CD4-positive, alpha-beta T cell treated with Interleukin-6 at 100 ng/mL for 8 hours (primary cell): ENCODE data around the gene CES3.
"Not testable (repeated sequence)": the region's sequence is repeated elsewhere in the genome, so short reads cannot be mapped to it uniquely, and the experiment has no call there.

Experiments used
- DNase-seq: peaks from one replicate; pipeline ENCODE4 v3.0.0-alpha.2; 2020; ENCODE audit warnings: mixed read lengths, low spot score

CES3 gene

DNA sequence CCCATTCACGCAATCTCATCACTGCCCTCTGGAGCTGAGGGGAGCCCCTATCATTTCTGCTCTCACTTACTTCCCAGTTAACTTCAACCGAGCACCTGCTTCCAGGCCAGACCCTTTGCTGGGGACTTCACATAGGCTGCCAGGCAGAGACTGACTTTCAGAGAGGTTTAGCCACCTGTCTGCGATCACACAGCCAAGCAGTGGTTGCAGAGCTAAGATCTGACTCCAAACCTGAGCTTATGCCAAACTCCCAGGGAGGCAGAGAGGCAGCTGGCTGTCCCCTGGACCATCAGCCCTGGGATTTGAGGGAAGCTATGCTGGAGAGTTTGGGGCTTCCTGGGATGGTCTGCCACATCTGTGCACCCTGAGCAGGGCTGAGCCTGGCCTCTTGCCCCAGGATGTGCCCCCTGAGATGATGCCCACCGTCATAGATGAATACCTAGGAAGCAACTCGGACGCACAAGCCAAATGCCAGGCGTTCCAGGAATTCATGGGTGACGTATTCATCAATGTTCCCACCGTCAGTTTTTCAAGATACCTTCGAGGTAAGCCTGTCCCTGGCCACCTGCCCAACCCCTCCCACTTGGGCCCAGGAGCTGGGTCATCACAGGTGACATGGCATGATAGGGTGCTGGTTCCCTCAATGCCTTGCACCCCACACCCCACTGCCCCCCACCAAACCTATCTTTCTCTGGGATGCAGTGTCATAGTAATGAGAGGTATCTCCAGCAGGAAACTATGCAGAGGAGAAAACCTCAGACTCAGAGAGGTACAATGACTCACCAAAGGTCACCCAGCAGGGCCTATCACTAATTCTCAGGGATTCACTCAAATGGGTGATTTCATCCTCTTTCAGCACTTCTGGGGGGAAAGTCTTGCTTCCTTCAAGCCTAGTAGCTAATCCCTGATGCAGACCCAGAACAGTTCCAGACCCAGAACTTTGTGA lies 10.0 kb downstream of the CES3 start:
- no peak for DNase-seq

DNA sequence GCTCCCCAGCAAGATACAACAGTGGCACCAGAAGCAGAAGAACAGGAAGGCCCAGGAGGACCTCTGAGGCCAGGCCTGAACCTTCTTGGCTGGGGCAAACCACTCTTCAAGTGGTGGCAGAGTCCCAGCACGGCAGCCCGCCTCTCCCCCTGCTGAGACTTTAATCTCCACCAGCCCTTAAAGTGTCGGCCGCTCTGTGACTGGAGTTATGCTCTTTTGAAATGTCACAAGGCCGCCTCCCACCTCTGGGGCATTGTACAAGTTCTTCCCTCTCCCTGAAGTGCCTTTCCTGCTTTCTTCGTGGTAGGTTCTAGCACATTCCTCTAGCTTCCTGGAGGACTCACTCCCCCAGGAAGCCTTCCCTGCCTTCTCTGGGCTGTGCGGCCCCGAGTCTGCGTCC lies 11.9 kb downstream of the CES3 start:
- DNase-seq, result no peak

DNA sequence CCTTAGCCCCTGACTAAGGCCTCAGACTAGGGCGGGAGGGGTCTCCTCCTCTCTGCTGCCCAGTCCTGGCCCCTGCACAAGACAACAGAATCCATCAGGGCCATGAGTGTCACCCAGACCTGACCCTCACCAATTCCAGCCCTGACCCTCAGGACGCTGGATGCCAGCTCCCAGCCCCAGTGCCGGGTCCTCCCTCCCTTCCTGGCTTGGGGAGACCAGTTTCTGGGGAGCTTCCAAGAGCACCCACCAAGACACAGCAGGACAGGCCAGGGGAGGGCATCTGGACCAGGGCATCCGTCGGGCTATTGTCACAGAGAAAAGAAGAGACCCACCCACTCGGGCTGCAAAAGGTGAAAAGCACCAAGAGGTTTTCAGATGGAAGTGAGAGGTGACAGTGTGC lies 12.7 kb downstream of the CES3 start:
- no peak for DNase-seq

DNA sequence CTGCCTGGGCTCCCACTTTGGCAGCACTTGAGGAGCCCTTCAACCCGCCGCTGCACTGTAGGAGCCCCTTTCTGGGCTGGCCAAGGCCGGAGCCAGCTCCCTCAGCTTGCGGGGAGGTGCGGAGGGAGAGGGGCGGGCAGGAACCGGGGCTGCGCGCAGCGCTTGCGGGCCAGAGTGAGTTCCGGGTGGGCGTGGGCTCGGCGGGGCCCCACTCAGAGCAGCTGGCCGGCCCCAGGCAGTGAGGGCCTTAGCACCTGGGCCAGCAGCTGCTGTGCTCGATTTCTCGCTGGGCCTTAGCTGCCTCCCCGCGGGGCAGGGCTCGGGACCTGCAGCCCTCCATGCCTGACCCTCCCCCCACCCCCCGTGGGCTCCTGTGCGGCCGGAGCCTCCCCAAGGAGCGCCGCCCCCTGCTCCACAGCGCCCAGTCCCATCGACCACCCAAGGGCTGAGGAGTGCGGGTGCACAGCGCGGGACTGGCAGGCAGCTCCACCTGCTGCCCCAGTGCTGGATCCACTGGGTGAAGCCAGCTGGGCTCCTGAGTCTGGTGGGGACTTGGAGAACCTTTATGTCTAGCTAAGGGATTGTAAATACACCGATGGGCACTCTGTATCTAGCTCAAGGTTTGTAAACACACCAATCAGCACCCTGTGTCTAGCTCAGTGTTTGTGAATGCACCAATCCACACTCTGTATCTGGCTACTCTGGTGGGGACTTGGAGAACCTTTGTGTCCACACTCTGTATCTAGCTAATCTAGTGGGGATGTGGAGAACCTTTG lies 13.3 kb downstream of the CES3 start:
- DNase-seq, result not testable (repeated sequence)

DNA sequence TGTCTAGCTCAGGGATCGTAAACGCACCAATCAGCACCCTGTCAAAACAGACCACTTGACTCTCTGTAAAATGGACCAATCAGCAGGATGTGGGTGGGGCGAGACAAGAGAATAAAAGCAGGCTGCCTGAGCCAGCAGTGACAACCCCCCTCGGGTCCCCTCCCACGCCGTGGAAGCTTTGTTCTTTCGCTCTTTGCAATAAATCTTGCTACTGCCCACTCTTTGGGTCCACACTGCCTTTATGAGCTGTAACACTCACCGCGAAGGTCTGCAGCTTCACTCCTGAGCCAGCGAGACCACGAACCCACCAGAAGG lies 13.8 kb downstream of the CES3 start:
- not testable (repeated sequence) for DNase-seq

DNA sequence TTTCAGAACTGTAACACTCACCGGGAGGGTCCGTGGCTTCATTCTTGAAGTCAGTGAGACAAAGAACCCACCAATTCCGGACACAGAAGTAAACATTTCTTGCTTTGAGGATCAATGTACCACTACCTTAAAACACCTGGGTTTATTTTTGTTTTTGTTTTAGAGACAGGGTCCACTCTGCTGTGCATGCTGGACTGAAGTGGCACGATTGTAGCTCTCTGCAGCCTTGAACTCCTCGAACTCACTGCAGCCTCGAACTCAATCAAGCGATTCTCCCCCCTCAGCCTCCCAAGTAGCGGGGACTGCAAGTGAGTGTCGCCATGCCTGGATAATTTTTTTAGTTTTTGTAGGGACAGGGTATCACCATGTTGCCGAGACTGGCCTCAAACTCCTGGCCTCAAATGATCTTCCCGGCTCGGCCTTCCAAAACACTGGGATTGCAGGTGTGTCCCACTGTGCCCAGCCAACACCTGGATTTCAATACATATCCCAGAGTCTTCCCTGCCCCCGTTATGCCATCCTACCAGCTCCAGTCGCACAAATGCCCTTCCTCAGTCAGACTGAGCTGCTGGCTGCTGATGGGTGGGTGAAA lies 14.3 kb downstream of the CES3 start:
- no peak for DNase-seq

DNA sequence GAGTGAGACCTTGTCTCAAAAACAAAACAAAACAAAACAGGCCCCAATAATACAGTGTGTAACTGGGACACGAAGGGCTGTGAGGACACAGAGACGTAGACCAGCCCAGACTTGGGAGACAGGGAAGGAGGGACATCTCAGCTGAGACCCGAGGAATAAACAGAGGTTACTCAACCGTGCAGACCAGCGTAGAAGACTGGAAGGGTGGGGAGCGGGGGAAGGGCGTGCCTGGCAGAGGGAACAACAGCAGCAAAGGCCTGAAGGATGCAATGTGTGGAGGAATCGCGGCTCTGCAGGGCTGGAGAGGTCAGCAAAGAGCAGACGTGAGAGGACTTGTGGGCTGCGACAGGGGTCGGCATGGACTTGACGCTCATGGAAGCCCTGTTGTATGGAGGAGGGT lies 15.7 kb downstream of the CES3 start:
- DNase-seq, result no peak

DNA sequence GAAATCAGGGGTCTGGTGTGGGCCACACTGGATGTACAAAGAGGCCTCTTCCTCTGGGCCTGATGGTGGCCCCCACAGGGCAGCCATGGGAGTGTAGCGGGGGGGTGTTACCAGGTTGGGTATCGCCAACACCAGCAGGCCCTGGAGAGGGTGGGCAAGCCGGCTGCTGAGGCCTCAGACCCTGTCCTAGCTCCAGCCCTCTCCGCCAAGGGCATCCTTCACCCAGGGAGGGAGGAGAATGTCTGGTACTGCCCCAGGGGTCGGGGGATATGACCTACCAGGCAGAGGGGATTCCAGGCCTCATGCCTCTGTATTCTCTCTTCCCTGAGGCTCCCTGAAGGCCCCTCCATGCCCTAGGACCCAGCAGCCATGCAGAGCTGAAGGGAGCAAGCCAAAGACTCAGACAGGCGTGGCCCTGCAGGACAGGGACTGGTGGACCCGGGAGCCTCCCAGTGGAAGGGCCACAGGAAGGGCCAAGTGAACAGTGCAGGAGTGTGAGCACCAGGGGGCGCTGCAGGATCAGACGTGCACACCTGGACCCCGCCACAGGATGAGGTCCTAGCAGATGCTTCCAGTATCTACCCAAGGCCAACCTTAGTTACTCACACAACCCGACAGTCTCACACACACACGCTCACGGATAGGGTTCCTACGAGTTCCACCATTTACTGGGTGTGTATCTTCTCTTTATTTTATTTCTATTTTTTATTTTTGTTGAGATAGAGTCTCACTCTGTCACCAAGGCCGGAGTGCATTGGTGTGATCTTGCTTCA lies 16.5 kb downstream of the CES3 start:
- peak; percentile 87 for DNase-seq

DNA sequence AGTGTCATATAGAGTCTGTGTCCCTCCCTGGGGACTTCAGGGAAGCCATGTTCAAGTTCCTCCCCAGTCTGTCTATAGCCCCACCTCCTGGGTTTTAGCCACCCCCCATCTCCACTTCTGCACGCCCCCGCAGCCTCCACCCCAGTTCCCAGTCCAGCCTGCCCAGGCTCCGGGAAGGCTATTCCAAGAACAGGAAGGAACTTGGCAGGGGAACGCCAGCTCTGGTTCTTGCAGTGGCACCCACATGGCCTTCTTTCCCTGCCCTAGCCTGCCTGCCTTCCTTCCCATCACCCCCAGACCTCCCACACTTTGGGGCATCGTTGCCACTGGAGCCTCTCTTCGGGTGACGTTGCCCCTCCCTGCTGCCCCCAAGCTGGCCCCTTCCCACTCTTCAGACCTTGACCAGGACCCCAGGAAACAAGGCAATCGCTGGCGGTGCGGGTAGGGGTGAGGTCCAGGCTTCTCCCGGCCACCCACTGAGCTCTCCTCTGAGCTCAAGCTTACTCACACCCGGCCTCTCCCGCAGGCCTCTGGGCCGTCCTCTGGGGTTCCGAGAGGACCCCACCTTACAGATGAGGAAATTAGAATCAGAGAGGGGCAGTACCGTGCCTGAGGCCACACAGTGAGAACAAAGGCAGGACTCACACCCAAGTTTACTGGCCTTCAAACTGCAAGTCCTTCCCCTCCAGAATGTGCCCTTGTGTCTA lies 18.1 kb downstream of the CES3 start:
- no peak for DNase-seq

DNA sequence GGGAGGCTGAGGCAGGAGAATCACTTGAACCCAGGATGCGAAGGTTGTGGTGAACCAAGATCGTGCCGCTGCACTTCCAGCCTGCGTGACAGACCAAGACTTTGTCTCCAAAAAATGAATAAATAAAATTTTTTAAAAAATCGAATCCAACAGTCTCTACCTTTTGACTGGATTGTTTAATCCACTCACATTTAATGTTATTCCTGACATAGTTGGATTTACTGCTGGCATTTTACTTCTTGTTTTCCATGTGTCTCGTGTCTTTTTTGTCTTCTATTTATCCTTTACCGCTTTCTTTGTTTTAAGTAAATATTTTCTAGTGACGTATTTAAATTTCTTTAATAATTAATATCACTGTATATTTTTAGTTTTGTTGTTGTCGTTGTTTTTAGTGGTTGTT lies 22.0 kb downstream of the CES3 start:
- no peak for DNase-seq

DNA sequence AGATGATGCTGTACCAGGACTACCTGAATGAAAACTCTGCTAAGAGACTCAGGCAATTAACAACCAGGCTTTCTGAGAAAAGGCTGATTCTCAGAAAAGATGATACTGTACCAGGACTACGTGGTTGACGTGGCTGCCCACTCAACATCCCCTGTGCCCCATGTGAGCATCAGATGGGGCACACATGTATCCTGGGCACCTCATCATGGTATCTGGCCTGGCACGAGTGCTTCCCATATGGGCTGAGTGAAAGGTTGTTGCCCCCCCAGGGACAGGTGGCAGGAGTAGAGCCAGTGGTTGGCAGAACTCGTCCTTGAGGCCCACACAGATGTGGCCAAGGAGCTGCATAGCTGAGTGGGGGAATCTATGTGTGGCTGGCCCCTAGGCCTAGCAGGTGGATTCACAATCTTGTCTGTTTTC lies 23.8 kb downstream of the CES3 start:
- no peak for DNase-seq

DNA sequence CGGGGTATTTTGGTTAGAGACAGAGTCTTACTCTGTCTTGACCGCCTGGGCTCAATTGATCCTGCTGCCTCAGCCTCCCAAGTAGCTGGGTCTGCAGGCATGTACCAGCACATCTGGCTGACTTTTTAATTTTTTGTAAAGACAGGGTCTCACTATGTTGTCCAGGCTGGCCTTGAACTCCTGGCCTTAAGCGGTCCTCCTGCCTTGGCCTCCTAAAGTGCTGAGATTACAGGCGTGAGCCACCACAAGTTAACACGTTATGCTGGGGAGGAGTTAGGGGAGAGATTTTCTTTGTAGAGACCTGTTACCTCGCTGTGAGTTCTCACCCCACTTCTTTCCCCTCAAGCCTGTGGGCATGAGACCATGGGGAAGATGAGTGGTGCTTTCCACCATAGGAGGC lies 25.5 kb downstream of the CES3 start:
- DNase-seq, result no peak

DNA sequence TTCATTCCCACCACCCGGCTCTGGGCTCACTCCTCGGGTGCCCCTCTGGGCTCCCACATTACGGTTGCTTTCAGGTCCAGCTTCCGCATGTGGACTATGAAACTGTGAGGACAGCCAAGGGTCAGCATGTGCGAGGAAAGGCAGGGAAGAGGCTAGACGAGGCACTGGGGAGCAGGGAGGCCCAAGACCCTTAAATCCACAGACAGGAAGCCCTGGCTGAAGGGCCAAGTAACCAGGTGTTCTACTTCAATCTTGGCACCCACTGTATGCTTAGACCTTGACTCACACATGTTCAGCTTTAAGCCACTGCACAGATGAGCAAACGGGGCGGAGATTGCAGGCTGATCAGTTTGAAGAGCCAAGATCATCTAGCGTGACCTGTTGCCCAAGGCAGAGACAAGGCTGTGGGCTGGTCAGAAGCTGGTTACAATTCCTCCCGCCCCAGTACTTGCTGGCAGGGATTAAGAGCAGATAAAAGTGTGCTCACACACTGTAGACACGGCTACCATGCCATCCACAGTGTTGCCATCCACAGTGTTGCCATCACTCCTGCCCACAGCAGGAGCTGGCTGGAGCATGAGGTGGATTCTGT lies 27.2 kb downstream of the CES3 start, which contains the start of gene CES4A:
TSS of gene CES4A (plus strand) at position 393 of the 592 bp plus-strand sequence. CDS start at position 577, 184 bp downstream.
- DNase-seq, result no peak

DNA sequence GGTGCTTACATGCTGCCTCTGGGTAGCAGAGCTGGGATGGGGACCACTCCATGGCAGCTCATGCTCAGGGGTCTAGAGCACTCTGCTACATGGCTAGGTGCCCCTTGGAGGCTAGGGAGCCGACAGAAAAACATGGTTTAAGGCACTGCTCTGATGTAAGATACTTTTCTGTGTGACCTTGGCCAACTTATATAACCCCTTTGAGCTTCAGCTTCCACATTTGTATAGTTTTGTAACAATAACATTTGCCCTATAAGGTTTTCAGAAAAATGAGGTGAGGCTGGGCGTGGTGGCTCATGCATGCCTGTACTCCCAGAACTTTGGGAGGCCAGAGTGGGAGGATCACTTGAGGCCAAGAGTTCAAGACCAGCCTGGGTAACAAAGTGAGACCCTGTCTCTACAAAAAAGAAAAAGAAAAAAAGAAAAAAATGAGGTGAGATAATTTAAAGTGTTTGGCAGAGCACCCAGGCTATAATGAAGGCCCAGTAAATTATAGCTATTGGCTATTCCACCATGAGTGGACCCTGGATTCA lies 30.5 kb downstream of the CES3 start:
- no peak for DNase-seq

DNA sequence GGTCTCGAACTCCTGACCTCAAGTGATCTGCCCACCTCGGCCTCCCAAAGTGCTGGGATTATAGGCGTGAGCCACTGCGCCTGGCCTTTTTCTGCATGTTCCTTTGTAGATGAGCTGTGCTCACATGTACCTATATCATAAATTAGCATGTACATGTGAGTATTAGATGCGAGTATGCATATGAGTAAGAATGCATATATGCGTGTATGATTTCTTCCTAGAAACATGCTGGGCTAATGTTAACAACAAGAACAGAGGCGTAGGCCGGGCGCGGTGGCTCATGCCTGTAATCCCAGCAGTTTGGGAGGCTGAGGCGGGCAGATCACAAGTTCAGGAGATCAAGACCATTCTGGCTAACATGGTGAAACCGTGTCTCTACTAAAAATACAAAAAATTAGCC lies 32.5 kb downstream of the CES3 start:
- not testable (repeated sequence) for DNase-seq

DNA sequence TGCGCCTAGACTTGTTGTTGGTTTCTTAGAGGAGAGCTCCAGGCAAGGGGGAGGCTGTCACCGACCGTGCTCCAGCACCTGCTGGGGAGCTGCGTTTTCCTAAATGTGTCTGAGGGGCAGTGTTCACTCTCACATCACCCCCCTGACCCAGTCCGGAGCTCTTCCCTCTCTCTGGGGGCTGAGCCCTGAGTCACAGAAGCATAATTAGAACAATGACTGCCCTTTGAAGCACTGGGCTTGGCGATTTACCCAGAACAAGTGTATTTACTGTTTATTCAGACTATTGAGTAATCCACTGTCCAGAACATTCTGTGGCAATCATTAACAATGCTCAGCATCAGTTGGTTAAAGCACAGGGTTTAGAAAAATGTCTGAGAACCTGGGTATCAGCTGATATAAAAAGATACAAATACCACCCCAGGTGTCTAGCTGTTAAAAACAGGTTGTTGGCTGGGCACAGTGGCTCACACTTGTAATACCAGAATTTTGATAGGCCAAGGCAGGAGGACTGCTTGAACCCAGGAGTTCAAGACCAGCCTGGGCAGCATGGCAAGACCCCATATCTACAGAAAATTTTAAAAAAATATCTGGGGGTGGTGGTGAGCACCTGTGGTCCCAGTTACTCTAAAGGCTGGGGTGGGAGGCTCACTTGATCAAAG lies 35.4 kb downstream of the CES3 start:
- no peak for DNase-seq

DNA sequence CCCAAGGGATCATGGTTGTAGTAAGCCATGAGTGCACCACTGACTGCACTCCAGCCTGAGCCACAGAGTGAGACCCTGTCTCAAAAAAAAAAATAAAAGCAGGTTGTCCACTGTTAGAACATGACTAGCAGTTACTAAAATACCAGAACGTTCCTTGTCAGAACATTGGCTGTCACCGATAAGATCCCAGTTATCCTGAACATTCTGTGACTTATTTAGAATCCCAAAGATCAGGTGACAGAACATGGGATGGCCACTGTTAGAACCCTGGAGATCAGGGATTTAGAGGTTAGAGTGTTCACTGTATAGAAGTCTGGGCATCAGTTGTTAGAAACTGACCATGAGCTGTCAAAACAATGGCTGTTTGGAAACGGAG lies 35.9 kb downstream of the CES3 start:
- DNase-seq, result no peak

DNA sequence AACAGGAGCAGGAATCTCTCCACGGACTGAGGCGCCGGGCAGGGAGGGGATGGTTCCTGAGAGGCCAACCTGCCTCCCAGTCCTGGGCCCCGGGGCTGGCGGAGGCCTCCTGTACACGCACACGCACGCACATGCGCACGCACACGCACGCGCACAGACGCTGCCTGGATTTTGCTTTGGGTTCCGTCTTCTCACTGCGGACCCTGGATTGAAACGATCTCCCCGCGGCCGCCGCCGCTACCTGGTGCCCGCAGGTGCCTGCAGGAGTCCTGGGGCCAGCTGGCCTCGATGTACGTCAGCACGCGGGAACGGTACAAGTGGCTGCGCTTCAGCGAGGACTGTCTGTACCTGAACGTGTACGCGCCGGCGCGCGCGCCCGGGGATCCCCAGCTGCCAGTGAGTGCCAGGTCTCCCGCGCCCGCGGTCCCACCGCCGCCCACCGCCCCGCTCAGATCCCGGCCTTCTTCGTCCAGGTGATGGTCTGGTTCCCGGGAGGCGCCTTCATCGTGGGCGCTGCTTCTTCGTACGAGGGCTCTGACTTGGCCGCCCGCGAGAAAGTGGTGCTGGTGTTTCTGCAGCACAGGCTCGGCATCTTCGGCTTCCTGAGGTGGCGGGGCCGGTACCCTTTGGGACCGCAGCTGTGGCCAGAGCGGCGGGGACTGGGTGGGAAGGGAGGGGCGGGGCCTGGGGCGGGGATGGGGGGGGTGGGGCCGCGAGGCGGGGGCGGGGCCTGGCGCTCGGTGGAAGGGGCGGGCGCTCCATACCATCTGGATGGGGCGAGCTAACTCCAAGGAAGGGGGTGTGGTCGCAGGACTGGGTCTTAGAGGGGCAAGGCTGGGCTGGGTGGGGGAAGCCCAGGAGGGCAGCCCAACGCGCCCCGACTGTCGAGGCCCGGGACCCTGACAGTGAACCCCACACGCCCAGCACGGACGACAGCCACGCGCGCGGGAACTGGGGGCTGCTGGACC lies 39.6 kb downstream of the CES3 start:
- DNase-seq, result peak; percentile 43

DNA sequence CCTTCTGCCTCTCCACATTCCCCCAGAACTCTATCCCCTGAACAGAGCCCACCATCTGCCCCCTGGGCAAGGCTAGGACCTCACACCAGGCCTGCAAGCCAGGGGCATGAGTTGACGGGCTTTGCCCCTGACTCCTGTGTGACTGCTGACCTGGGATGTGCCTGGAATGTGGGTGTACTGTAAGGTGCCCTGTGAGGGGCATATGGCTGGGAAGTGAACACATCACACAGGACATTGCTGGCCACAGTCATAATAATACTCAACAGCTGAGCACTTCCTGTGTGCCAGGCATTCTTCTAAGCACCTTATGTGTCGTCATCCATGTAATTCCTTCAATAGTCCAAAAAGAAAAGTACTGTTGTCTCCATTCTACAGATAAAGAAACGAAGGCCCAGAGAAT lies 40.7 kb downstream of the CES3 start:
- DNase-seq, result no peak
